GM21423 (cell line): Measurements from ENCODE around the gene KRTAP1-5.
"Not testable (repeated sequence)": the region's sequence is repeated elsewhere in the genome, so short reads cannot be mapped to it uniquely, and the experiment has no call there.

Experiments
- ATAC-seq: cut with Tn5 transposase; IDR thresholded peaks from one replicate; pipeline ENCODE4 v1.9.1; 2021; ENCODE audit warnings: mild to moderate bottlenecking, moderate library complexity; ENCODE audit not compliant: unreplicated experiment

Gene KRTAP1-5

GRCh38 chr17:41049110-41049509 lies 22.1 kb upstream of the KRTAP1-5 start:
- ATAC-seq = no peak

DNA sequence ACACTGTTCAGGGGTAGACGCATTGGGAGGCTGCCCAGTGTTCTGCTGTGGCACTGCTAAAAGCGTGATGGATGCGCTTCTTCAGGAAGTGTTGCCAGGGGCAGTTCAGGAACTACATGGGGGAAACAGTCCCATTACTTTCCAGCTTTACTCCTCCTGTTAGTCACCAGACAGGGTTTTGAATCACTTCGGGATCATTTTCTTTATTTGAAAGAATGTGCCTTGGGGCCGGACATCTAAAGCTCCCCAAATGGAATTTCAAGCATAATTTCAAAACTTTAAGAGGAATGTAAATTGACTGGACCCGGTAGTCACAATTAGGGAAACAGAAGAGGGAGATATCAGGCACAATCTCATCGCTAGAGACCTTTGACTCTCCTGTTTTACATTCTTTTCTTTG lies 21.4 kb upstream of the KRTAP1-5 start:
- no peak for ATAC-seq

DNA sequence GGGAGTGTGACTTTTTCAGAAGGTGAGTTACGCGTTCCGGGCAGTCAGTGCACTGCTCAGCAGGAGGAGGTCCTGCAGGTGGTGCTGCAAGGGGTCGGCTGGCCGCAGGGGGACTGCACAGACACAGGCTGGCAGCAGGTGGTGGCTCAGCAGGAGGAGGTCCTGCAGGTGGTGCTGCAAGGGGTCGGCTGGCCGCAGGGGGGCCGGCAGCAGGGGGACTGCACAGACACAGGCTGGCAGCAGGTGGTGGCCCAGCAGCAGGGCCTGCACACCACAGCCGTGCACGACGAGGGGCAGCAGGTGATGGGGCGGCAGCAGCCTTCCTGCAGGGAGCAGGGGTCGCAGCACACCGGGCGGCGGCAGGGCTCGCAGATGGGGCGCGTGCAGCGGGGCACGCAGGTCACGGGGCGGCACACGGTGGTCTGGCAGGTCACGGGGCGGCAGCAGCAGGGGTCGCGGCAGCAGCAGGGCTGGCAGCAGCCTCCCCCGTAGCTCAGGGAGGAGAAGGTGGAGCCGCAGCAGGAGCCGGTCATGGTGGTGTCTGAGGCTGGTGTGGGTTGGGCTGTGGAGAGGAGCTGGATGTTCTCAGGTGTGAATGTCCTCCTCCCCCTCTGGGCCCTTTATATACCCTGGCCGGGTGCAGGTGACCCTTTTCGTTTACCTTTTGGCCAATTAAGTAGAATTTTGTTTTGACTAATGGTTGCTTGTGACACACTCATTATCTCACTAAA lies 19.9 kb upstream of the KRTAP1-5 start, which contains the start of gene KRTAP2-1:
Gene KRTAP2-1 (minus strand): TSS at position 582 of the 731 bp plus-strand sequence. CDS start 49 bp downstream, at position 533.
- not testable (repeated sequence) for ATAC-seq

- ATAC-seq = no peak
Measured at GRCh38 chr17:41042953-41043352, 15.9 kb upstream of the KRTAP1-5 start.

DNA sequence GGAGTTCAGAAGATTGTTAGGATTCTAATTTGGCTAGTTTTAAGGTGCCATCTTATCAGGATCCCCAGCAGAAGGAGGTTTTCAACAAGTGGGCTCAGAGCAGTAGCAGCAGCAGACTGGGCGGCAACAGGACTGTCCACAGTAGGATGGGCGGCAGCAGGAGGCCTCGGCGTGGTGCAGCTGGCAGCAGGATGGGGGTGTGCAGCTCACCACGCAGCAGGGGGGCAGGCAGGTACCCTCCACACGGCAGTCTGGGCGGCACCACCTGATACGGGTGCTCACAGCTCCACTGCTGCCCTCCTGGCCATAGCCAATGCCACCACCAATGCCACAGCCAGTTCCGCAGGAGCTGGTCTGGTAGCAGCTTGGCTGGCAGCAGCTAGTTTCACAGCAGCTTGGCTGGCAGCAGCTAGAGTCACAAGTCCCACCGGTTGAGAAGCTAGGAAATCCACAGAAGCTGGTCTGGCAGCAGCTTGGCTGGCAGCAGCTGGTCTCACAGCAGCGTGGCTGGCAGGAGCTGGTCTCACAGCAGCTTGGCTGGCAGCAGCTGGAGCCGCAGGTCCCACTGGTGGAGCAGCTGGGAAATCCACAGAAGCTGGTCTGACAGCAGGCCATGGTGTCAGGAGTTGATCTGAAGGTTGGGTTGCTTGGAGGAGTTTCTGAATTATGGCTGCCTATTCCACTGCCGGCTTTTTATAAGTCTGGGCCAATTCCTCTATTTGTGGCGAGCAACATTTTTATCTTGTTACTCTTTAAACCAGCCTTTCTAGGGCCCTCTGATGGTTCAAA lies 14.0 kb upstream of the KRTAP1-5 start, which contains the start of gene KRTAP1-1:
Gene KRTAP1-1 (minus strand): TSS at position 668 of the 789 bp plus-strand sequence. CDS start 53 bp downstream, at position 615.
- ATAC-seq = not testable (repeated sequence)

DNA sequence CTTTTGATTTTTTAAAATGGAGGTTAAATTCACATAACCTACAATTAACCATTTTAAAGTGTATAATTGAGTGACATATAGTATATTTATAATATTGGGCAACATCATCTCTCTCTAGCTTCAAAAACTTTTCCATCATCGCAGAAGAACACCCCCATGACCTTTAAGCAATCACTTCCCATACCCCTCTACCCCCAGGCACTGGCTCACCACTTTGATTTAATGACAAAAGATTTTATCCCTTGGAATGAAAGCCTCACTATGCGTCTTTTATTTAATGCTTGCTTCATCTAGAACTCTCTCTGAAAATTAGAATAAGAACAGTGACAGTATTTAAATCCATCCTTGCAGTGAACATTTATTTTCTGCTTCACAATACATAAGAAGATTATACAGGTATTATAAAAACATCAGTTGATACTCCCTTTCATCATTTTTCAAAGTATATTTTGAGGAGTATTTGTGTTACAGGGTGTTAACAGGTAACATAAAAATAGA lies 10.9 kb upstream of the KRTAP1-5 start:
- no peak for ATAC-seq

GRCh38 chr17:41034346-41034935 lies 7.4 kb upstream of the KRTAP1-5 start, which contains the start of gene KRTAP1-3:
TSS of gene KRTAP1-3 (minus strand) at chr17:41034874. CDS start at chr17:41034821, 53 bp downstream.
- ATAC-seq = not testable (repeated sequence)

DNA sequence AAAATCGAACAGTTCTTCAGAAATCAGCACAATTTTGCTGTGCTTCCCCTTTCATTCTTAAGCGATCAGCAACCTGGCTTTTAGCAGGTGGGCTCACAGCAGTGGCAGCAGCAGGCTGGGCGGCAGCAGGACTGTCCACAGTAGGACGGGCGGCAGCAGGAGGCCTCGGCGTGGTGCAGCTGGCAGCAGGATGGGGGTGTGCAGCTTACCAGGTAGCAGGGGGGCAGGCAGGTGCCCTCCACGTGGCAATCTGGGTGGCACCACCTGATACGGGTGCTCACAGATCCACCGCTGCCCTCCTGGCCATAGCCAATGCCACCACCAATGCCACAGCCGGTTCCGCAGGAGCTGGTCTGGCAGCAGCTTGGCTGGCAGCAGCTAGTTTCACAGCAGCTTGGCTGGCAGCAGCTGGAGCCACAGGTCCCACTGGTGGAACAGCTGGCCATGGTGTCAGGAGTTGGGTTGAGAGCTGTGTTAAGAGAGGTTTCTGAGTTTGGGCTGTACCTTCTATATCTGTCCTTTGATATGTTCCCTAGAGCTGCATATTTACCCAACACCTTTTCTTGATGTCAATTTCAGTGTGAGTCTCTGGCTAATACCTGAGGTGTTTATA lies 2.7 kb upstream of the KRTAP1-5 start, which contains the start of gene KRTAP1-4:
Gene KRTAP1-4 (minus strand): TSS at position 563 of the 613 bp plus-strand sequence. CDS start 117 bp downstream, at position 446.
- no peak for ATAC-seq

DNA sequence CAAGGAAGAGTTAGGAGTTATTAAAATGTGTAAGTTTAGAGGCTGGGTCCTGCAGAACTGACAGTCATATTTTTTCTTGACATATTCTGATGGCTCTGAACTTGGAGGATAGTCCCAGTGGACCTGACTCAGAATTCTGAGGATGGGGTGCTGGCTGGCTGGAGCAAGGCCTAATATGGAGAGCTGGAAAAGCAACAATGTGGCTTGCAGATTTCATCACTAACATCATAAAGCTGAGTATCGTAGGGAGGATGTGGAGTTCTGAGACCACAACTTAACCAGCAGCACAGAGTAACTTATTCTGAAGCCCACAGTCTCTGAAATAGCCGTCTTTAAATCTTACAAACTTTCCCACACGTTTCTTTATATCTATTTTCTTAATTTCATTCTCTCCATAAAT lies 2.3 kb downstream of the KRTAP1-5 start:
- no peak for ATAC-seq

DNA sequence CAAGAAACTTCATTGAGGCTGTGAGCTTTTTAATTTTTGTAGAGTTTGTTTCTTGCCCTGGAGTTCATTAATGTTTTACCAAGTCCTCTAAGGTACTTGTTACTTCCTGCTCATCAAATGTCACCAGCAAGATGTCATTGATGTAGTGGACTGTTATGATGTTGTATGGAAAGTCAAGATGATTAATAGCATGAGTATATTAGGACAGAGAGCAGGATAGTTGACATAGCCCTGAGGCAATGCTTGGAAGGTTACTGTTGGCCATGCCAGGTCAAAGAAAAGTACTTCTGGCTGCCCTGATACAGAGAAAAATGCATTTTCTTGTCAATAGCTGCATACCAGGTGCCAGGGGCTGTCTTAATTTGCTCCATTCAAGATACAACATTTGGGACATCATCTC lies 6.7 kb downstream of the KRTAP1-5 start:
- no peak for ATAC-seq

GRCh38 chr17:41019415-41019814 lies 7.6 kb downstream of the KRTAP1-5 start:
- no peak for ATAC-seq

- ATAC-seq = no peak
Measured at GRCh38 chr17:41018541-41018940, 8.5 kb downstream of the KRTAP1-5 start.

DNA sequence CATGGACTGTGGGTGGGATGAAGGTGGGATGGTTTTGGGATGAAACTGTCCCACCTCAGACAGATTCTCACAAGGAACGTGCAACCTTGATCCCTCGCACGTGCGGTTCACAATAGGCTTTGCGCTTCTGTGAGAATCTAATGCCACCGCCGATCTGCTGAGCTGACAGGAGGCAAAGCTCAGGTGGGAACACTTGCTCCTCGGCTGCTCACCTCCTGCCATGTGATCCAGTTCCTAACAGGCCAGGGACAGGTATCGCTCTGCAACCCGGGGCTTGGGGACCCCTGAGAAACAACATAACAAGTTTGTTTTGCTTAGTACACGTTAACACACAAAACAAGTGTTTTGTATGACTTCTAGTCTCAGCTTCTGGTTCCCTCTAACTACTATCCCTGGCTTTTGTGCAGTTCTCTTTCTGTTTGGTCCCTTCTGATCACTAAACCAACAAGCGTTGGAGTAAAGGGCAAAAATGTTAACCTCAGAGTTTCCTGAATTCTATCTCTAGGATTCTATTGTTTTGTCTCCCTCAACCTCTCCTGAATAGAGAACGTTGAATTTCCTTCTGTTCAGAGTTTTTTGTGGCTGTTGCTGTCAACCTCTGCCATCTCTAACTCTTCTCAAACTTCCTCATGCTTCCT lies 10.3 kb downstream of the KRTAP1-5 start:
- ATAC-seq = no peak

GRCh38 chr17:41015454-41015853 lies 11.6 kb downstream of the KRTAP1-5 start:
- no peak for ATAC-seq

DNA sequence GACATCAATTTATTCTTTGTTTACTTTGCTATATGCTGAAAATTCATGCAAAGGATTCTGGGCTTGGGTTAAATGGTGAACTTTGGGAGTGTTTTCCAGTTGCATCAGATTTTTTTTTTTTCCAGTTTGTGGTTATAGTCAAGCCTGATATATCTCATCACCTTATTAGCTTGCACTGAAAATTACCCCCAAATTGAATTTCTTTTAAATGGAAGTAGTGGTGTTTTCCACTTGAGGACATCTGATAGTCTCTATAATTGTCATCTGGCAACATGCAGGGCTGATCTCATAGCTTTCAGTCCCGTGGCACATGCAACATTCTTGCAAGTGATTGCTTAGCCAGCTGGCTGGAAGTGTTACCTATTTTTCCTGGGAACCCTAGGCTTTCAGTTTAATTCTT lies 13.4 kb downstream of the KRTAP1-5 start:
- no peak for ATAC-seq

GRCh38 chr17:41013181-41013580 lies 13.8 kb downstream of the KRTAP1-5 start:
- no peak for ATAC-seq

DNA sequence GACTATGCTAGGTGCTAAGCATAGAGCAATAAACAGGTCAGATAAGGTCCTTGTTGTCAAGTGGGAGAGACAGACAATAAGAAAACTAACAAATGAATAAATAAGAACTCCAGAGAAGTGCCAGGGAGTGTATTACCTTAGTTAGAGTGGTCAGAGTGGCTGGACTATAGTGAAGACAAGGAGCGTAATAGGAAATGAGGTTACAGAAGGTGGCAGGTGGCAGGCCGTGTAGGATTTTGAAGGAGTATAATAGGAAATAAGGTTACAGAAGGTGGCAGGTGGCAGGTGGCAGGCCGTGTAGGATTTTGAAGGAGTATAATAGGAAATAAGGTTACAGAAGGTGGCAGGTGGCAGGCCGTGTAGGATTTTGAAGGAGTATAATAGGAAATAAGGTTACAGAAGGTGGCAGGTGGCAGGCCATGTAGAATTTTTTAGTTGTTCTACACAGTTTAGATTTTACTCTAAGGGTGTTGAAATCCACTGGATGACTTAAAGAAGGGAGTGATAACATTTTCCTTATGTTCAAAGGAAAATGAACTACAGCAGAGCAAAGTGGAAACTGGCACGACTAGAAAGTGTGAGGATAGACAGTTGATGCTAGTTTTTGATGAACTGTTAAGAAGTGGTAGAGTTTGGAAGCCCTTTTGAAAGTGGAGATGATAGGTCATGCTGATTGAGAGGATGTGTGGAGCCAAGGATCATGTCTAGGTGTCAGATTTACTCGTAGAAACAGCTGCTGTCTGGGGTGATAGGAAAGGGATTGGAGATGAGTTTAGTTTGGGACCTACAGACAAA lies 14.5 kb downstream of the KRTAP1-5 start:
- ATAC-seq = no peak

GRCh38 chr17:41010441-41010840 lies 16.6 kb downstream of the KRTAP1-5 start:
- ATAC-seq = no peak

- no peak for ATAC-seq
Measured at GRCh38 chr17:41009936-41010335, 17.1 kb downstream of the KRTAP1-5 start.
